AG04450 (cell line): ENCODE results near the gene HMOX2. TPM values are rescaled to one million over a fixed set of nuclear protein-coding genes. Genes with fewer than 3 reads are reported as not detected.

ENCODE experiments used
- CTCF ChIA-PET: fragments of 300-600, 350-600 bp; formaldehyde crosslinking; extraction: SDS; loops from one replicate; lab custom pipeline; 2022; ENCODE audit warnings: antibody characterized with exemption, inconsistent platforms; lab: Charles Lee
- POLR2A ChIA-PET: fragments of 350-600 bp; formaldehyde crosslinking; extraction: SDS; loops from one replicate; lab custom pipeline; 2021; ENCODE audit warnings: antibody characterized with exemption, inconsistent platforms; lab: Yijun Ruan, JAX
- DNase-seq: peaks from one replicate; pipeline ENCODE4 v3.0.0-alpha.2; 2011; ENCODE audit warnings: low read depth, low spot score
- H3K27ac ChIP-seq: one replicate; pipeline ENCODE4 v1.5.1; 2012; ENCODE audit warnings: low read depth, low read length, control low read depth
- H3K27me3 ChIP-seq: one replicate; pipeline ENCODE4 v1.6.0; 2012; ENCODE audit warnings: low read length; ENCODE audit not compliant: control insufficient read depth, insufficient read depth
- H3K4me3 ChIP-seq: 2 replicates; pipeline ENCODE4 v1.5.1; 2011; ENCODE audit warnings: mild to moderate bottlenecking, low read depth, low read length, control low read depth
- H3K9me3 ChIP-seq: 2 replicates; pipeline ENCODE4 v1.5.1; 2012; ENCODE audit warnings: low read length; ENCODE audit not compliant: control insufficient read depth, insufficient read depth
- polyA plus RNA-seq: library from polyadenylated mRNA; depleted of rRNA; stranded (reverse); fragments of >200 nt; gene quantifications from 2 replicates; pipeline ENCODE4 v1.2.3, GENCODE V29; 2011
- TF ChIP-seq, protein P1 (sequence below): IDR thresholded peaks from 2 replicates; pipeline ENCODE4 v1.5.1; 2011; ENCODE audit warnings: low read depth, low read length, control low read depth, inconsistent platforms

HMOX2 gene
- polyA plus RNA-seq, 1 experiment = 49.2 TPM

DNA sequence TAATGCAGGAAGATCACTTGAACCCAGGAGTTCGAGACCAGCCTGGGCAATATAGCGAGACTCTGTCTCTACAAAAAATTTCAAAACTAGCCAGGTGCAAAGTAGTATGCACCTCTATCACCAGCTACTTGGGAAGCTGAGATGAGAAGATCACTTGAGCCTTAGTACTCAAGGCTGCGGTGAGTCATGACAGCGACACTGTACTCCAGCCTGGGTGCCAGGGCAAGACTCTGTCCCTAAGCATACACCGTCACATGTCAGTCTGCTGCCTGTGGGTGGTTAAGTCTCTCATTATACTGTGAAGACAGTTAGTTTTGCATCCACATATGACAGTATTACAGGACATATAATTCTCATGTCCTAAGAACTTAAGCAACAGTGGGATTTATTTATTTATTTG, 23.5 kb upstream of the HMOX2 start:
- no peak for DNase-seq
- ChIA-PET CTCF (no interaction called here), POLR2A (no interaction called here)

DNA sequence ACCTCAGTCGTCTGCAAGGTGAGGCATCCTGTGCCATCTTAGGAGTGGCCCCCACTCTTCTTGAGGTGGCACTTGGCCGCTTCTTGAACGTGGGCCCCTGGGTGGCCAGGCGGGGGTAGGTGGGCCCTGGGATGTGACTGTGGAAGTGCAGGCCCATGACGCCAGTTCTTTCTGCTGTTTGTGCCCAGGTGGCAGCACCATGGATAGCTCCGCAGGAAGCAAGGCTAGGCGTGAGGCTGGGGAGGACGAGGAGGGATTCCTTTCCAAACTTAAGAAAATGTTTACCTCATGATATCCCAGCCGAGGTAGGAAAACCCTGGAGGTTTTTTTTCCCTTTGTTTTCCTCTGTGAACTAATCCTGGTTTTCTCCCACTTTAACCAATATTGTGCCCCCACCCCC, 21.6 kb upstream of the HMOX2 start:
- POLR2A ChIA-PET = no interaction called here
- H3K27me3 ChIP-seq = no peaks in the 10 kb centered on the region

More for the DNA sequence above, 23.5 kb upstream of the HMOX2 start:
- no peaks in the 10 kb centered on the region for H3K27me3 ChIP-seq
- H3K27ac ChIP-seq = no peak overlapping the region
- no peak overlapping the region for H3K4me3 ChIP-seq
- H3K9me3 ChIP-seq = no peaks in the 10 kb centered on the region
- TF ChIP-seq, protein P1, sequence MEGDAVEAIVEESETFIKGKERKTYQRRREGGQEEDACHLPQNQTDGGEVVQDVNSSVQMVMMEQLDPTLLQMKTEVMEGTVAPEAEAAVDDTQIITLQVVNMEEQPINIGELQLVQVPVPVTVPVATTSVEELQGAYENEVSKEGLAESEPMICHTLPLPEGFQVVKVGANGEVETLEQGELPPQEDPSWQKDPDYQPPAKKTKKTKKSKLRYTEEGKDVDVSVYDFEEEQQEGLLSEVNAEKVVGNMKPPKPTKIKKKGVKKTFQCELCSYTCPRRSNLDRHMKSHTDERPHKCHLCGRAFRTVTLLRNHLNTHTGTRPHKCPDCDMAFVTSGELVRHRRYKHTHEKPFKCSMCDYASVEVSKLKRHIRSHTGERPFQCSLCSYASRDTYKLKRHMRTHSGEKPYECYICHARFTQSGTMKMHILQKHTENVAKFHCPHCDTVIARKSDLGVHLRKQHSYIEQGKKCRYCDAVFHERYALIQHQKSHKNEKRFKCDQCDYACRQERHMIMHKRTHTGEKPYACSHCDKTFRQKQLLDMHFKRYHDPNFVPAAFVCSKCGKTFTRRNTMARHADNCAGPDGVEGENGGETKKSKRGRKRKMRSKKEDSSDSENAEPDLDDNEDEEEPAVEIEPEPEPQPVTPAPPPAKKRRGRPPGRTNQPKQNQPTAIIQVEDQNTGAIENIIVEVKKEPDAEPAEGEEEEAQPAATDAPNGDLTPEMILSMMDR = no peak

DNA sequence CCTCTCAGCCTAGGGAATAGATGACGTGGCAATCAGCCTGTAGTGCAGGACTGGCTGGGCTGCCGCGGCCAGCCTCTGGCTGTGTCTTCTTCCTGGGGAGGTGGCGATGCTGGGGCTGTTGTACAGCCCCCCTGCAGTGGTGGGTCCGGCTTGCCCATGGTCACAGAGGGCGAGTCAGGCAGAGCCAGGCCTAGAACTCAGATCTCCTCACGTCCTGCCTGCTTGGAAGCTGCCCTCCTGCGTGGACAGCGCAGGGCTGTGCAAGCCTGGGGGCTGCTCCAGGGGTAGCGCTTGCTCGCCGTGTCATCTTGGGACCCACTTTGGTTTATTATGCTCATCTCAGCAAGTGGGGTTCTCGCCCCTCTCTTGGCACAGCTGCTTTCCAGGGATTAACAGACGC, 21.1 kb upstream of the HMOX2 start:
- Histone ChIP-seq H3K27me3 (no peaks in the 10 kb centered on the region), H3K9me3 (no peaks in the 10 kb centered on the region), H3K27ac (no peak overlapping the region), H3K4me3 (no peak overlapping the region)
- TF ChIP-seq, protein P1 = no peak
- no peak for DNase-seq
- ChIA-PET CTCF (no interaction called here), POLR2A (no interaction called here)

More for the DNA sequence above, 21.6 kb upstream of the HMOX2 start:
- Histone ChIP-seq H3K27ac (no peak overlapping the region), H3K4me3 (no peak overlapping the region), H3K9me3 (no peaks in the 10 kb centered on the region)
- DNase-seq = no peak
- TF ChIP-seq, protein P1 = no peak
- CTCF ChIA-PET = no interaction called here

DNA sequence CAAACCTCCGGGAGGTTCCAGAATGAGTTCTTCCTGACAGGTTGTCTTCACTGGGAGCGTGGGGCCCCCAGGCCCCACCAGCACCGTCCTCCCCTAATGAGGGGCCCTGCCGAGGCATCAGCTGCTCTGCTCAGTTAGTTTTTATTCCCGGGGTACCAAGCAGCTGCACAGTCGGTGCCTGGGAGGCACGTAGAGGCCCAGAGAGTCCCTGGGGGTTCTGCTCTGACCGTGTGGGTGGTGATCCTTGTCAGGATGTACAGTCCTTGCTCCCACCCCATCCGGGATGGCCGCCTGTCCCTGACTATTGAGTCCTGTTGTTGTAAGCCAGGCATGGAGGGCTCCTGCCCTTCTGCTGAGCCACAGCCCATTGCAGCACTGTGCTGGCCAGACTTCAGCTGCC, 20.2 kb upstream of the HMOX2 start:
- peak overlapping the region; percentile 11 for H3K27ac ChIP-seq
- ChIA-PET POLR2A (no interaction called here), CTCF (interaction anchor here (0.8 kb wide), 1 partner anchor 53 kb away, joined by 4 read pairs; no protein-coding TSS in a partner anchor)
- DNase-seq = no peak
- H3K4me3 ChIP-seq = no peak overlapping the region
- H3K9me3 ChIP-seq = no peaks in the 10 kb centered on the region
- TF ChIP-seq, protein P1 = no peak
- H3K27me3 ChIP-seq = no peaks in the 10 kb centered on the region

DNA sequence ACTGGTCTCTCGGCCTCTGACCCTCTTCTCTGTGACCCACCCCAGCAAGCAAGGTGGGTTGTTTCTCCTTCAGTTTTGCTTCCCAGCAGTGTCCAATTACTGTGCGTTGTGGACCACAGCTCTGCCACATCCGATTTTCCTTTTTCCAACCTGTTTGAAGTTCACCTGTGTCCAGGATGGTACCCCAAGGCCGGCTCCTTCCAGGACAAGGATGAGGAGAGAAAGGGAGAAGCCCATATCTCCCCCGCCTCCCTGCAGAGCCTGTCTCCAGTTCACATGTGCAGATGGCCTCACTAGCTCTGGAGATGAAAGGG, 15.3 kb upstream of the HMOX2 start:
- H3K4me3 ChIP-seq = no peak overlapping the region
- CTCF ChIA-PET = no interaction called here
- TF ChIP-seq, protein P1 = no peak
- no peaks in the 10 kb centered on the region for H3K27me3 ChIP-seq
- no peak overlapping the region for H3K27ac ChIP-seq
- no peak for DNase-seq
- POLR2A ChIA-PET = no interaction called here
- H3K9me3 ChIP-seq = no peaks in the 10 kb centered on the region; the same call in 1 of the 2 replicates
